GM21390 (cell line): ENCODE measurements around the gene TIE1.

Source experiments
- ATAC-seq: cut with Tn5 transposase; IDR thresholded peaks from one replicate; pipeline ENCODE4 v1.9.1; 2021; ENCODE audit not compliant: unreplicated experiment

The TIE1 gene

GRCh38 chr1:43273708-43274107 lies 27.1 kb upstream of the TIE1 start:
- no peak for ATAC-seq

- ATAC-seq = no peak
Observed at GRCh38 chr1:43274125-43274803, 26.5 kb upstream of the TIE1 start.

- ATAC-seq = no peak
Observed at GRCh38 chr1:43274804-43275180, 26.0 kb upstream of the TIE1 start.

GRCh38 chr1:43275826-43276620 lies 24.8 kb upstream of the TIE1 start:
- ATAC-seq = no peak

GRCh38 chr1:43276673-43277072 lies 24.1 kb upstream of the TIE1 start:
- no peak for ATAC-seq

GRCh38 chr1:43277116-43277876 lies 23.5 kb upstream of the TIE1 start:
- no peak for ATAC-seq

- ATAC-seq = no peak
Observed at GRCh38 chr1:43279161-43279560, 21.6 kb upstream of the TIE1 start.

- ATAC-seq = no peak
Observed at GRCh38 chr1:43279666-43280065, 21.1 kb upstream of the TIE1 start.

GRCh38 chr1:43280692-43281091 lies 20.1 kb upstream of the TIE1 start:
- ATAC-seq = no peak

- no peak for ATAC-seq
Observed at GRCh38 chr1:43282220-43283195, 18.3 kb upstream of the TIE1 start.

- no peak for ATAC-seq
Observed at GRCh38 chr1:43284065-43284464, 16.7 kb upstream of the TIE1 start.

GRCh38 chr1:43284546-43285110 lies 16.2 kb upstream of the TIE1 start:
- ATAC-seq = no peak

GRCh38 chr1:43285269-43285990 lies 15.4 kb upstream of the TIE1 start, which contains the start of gene C1orf210:
TSS of gene C1orf210 (minus strand) at chr1:43285581. CDS start at chr1:43283270, 2,311 bp downstream.
- no peak for ATAC-seq

GRCh38 chr1:43286115-43286514 lies 14.7 kb upstream of the TIE1 start:
- no peak for ATAC-seq

- ATAC-seq = no peak
Observed at GRCh38 chr1:43286533-43286932, 14.2 kb upstream of the TIE1 start.

- ATAC-seq = no peak
Observed at GRCh38 chr1:43288058-43288784, 12.6 kb upstream of the TIE1 start.

GRCh38 chr1:43288785-43289706 lies 11.7 kb upstream of the TIE1 start:
- no peak for ATAC-seq

- ATAC-seq = no peak
Observed at GRCh38 chr1:43292216-43292615, 8.6 kb upstream of the TIE1 start.
